Mesodermal cell (in vitro differentiated cells): ENCODE data around the gene SUSD6.

Source experiments
- H3K27ac ChIP-seq: 2 replicates; pipeline ENCODE4 v1.7.0; 2013; ENCODE audit warnings: mild to moderate bottlenecking, low read depth, low read length, moderate library complexity; ENCODE audit not compliant: severe bottlenecking
- H3K36me3 ChIP-seq: 2 replicates; pipeline ENCODE4 v1.7.1; 2013; ENCODE audit warnings: mild to moderate bottlenecking, low read length, moderate library complexity; ENCODE audit not compliant: control insufficient read depth, insufficient read depth
- H3K4me1 ChIP-seq: one replicate; pipeline ENCODE4 v1.7.1; 2013; ENCODE audit warnings: mild to moderate bottlenecking, low read length; ENCODE audit not compliant: insufficient read depth, control insufficient read depth, poor library complexity, severe bottlenecking
- H3K4me3 ChIP-seq: 2 replicates; pipeline ENCODE4 v1.7.0; 2013; ENCODE audit warnings: low read length, control low read depth, mild to moderate bottlenecking; ENCODE audit not compliant: insufficient read depth, poor library complexity, severe bottlenecking; ENCODE audit errors: extremely low read depth
- H3K9me3 ChIP-seq: 2 replicates; pipeline ENCODE4 v1.7.1; 2013; ENCODE audit warnings: mild to moderate bottlenecking, low read length, moderate library complexity; ENCODE audit not compliant: control insufficient read depth
- WGBS, 2 experiments: methylation state at CpG; one replicate each; pipeline ENCODE4 v1.1.5; 2013; ENCODE audit warnings: missing lambda C conversion rate in 2 of 2; ENCODE audit not compliant: insufficient coverage in 2 of 2; 5-methylcytosine and 5-hydroxymethylcytosine counted together

The SUSD6 gene

DNA sequence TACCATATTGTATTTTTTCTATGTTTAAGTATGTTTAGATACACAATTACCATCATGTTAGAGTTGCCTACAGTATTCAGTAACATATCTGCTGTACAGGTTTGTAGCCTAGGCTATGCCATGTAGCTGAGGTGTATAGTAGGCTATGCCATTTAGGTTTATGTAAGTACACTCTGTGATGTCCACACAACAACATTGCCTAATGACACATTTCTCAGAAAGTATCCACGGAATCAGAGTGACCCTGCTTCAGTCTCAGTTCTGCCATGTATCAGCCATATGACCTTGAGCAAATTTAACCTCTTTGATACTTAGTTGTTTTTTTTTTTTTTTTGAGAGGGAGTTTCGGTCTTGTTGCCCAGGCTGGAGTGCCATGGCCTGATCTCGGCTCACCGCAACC lies 12.7 kb downstream of the SUSD6 start:
- H3K27ac ChIP-seq: no peak overlapping the region
- H3K4me1 ChIP-seq: peaks cover 10% of the 10 kb centered on the region
- no peaks in the 10 kb centered on the region for H3K36me3 ChIP-seq
- no peaks in the 10 kb centered on the region for H3K9me3 ChIP-seq
- WGBS, 2 experiments: 78 to 90% methylated on average over 2 to 3 of the region's 4 CpGs
- H3K4me3 ChIP-seq: no peak overlapping the region

- Histone ChIP-seq H3K27ac (peak overlapping the region; percentile 6), H3K4me3 (no peak overlapping the region), H3K9me3 (no peaks in the 10 kb centered on the region), H3K4me1 (peaks cover 7% of the 10 kb centered on the region), H3K36me3 (no peaks in the 10 kb centered on the region)
- WGBS, 2 experiments: 77 to 79% methylated on average over 4 to 7 of the region's 11 CpGs
Measured at GRCh38 chr14:69625299-69626131, 14.1 kb downstream of the SUSD6 start.

- Histone ChIP-seq H3K4me1 (peaks cover 7% of the 10 kb centered on the region), H3K27ac (no peak overlapping the region), H3K4me3 (no peak overlapping the region), H3K36me3 (no peaks in the 10 kb centered on the region), H3K9me3 (no peaks in the 10 kb centered on the region)
- 86 to 96% methylated on average over 2 to 3 of the region's 5 CpGs for WGBS, 2 experiments
Measured at GRCh38 chr14:69626132-69626500, 14.7 kb downstream of the SUSD6 start.

DNA sequence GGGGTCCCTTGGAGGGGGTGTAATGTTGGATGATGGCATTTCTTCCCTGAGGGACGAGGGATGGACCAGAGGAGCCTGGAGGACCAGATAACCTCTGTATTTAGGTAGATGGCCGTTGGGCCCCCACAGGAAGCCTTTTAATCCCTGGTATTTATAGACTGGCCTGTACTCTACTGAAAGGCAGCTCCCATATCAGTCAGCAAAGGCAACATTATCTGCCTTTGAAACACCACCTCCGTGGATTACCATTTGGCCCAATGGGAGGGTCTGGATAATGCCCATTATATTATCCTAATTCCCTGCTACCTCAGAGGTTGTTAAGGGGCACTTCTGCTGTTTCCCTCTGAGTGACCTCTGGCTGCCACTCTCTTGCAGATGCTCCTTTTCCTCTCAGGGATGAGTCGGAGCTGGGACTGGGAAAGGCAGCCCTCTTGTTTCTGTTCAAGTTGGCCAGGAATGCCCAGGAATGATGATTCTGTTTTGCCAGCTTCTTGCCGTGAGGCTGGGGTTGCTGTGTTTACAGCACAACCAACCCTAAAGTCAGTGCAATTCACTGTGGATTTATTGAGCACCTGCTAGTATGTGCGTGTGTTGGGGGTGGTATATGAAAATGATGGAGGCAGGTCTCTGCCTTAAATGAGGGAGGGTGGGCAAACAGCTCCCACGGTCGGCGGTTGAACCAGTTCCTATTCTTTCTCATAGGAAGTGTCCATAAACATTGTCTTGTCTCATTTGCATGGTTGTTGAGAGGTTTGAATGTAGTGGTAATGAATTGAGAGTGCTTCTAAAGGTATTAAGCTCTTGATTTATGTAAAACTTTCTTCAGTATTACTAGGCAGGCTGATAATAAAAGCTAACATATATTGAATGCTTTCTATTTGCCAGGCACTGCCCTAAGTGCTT lies 18.1 kb downstream of the SUSD6 start:
- H3K4me3 ChIP-seq: no peak overlapping the region
- no peaks in the 10 kb centered on the region for H3K36me3 ChIP-seq
- peaks cover 33% of the 10 kb centered on the region for H3K4me1 ChIP-seq
- H3K27ac ChIP-seq: no peak overlapping the region
- H3K9me3 ChIP-seq: no peaks in the 10 kb centered on the region
- WGBS, 2 experiments: 89 to 90% methylated on average over 6 to 8 of the region's 9 CpGs

- 100% methylated on average over 1 of the region's 2 CpGs; no CpG with 5 or more reads in 1 of the 2 experiments for WGBS, 2 experiments
- Histone ChIP-seq H3K27ac (no peak overlapping the region), H3K36me3 (no peaks in the 10 kb centered on the region), H3K9me3 (no peaks in the 10 kb centered on the region), H3K4me3 (no peak overlapping the region), H3K4me1 (peaks cover 29% of the 10 kb centered on the region)
Measured at GRCh38 chr14:69630360-69630759, 19.0 kb downstream of the SUSD6 start.

- Histone ChIP-seq H3K9me3 (no peaks in the 10 kb centered on the region), H3K4me1 (peaks cover 26% of the 10 kb centered on the region), H3K36me3 (no peaks in the 10 kb centered on the region), H3K27ac (no peak overlapping the region), H3K4me3 (no peak overlapping the region)
- 40 to 52% methylated on average over 1 to 2 of the region's 4 CpGs for WGBS, 2 experiments
Measured at GRCh38 chr14:69631509-69631908, 20.1 kb downstream of the SUSD6 start.

GRCh38 chr14:69632164-69632563 lies 20.8 kb downstream of the SUSD6 start:
- WGBS, 2 experiments: 20% methylated on average over 1 of the region's 4 CpGs; no CpG with 5 or more reads in 1 of the 2 experiments
- peaks cover 26% of the 10 kb centered on the region for H3K4me1 ChIP-seq
- no peaks in the 10 kb centered on the region for H3K36me3 ChIP-seq
- no peak overlapping the region for H3K4me3 ChIP-seq
- H3K27ac ChIP-seq: no peak overlapping the region
- H3K9me3 ChIP-seq: no peaks in the 10 kb centered on the region

- WGBS, 2 experiments: 80 to 90% methylated on average over 3 of the region's 6 CpGs
- Histone ChIP-seq H3K9me3 (no peaks in the 10 kb centered on the region), H3K27ac (peak overlapping the region; percentile 30), H3K36me3 (no peaks in the 10 kb centered on the region), H3K4me1 (peaks cover 31% of the 10 kb centered on the region), H3K4me3 (no peak overlapping the region)
Measured at GRCh38 chr14:69632593-69633151, 21.3 kb downstream of the SUSD6 start.

GRCh38 chr14:69633238-69633637 lies 21.8 kb downstream of the SUSD6 start:
- Histone ChIP-seq H3K36me3 (no peaks in the 10 kb centered on the region), H3K9me3 (no peaks in the 10 kb centered on the region), H3K4me1 (peaks cover 36% of the 10 kb centered on the region), H3K27ac (peak overlapping the region; percentile 30), H3K4me3 (no peak overlapping the region)
- WGBS, 2 experiments: 35 to 36% methylated on average over 2 to 3 of the region's 4 CpGs

GRCh38 chr14:69635981-69636639 lies 24.7 kb downstream of the SUSD6 start:
- Histone ChIP-seq H3K9me3 (peaks cover 5% of the 10 kb centered on the region), H3K4me3 (no peak overlapping the region), H3K4me1 (peaks cover 43% of the 10 kb centered on the region), H3K27ac (no peak overlapping the region), H3K36me3 (no peaks in the 10 kb centered on the region)
- 83 to 87% methylated on average over 4 of the region's 4 CpGs for WGBS, 2 experiments
